Mesodermal cell (in vitro differentiated cells): Measurements from ENCODE around the gene IFT22.
A peak's percentile ranks its signal among the peaks of the same experiment; 100 is the strongest.

Experiments used
- H3K27ac ChIP-seq: 2 replicates; pipeline ENCODE4 v1.7.0; 2013; ENCODE audit warnings: mild to moderate bottlenecking, low read depth, low read length, moderate library complexity; ENCODE audit not compliant: severe bottlenecking
- H3K36me3 ChIP-seq: 2 replicates; pipeline ENCODE4 v1.7.1; 2013; ENCODE audit warnings: mild to moderate bottlenecking, low read length, moderate library complexity; ENCODE audit not compliant: control insufficient read depth, insufficient read depth
- H3K4me1 ChIP-seq: one replicate; pipeline ENCODE4 v1.7.1; 2013; ENCODE audit warnings: mild to moderate bottlenecking, low read length; ENCODE audit not compliant: insufficient read depth, control insufficient read depth, poor library complexity, severe bottlenecking
- H3K4me3 ChIP-seq: 2 replicates; pipeline ENCODE4 v1.7.0; 2013; ENCODE audit warnings: low read length, control low read depth, mild to moderate bottlenecking; ENCODE audit not compliant: insufficient read depth, poor library complexity, severe bottlenecking; ENCODE audit errors: extremely low read depth
- H3K9me3 ChIP-seq: 2 replicates; pipeline ENCODE4 v1.7.1; 2013; ENCODE audit warnings: mild to moderate bottlenecking, low read length, moderate library complexity; ENCODE audit not compliant: control insufficient read depth
- WGBS, 2 experiments: methylation state at CpG; one replicate each; pipeline ENCODE4 v1.1.5; 2013; ENCODE audit warnings: missing lambda C conversion rate in 2 of 2; ENCODE audit not compliant: insufficient coverage in 2 of 2; 5-methylcytosine and 5-hydroxymethylcytosine counted together

The IFT22 gene

GRCh38 chr7:101315336-101315735 is 6.3 kb downstream of the IFT22 start:
- Histone ChIP-seq H3K9me3 (peaks cover 15% of the 10 kb centered on the region), H3K4me3 (no peak overlapping the region), H3K36me3 (peaks cover 71% of the 10 kb centered on the region), H3K27ac (no peak overlapping the region), H3K4me1 (no peaks in the 10 kb centered on the region)
- WGBS, 2 experiments = no CpG with 5 or more reads among the region's 1 CpG

GRCh38 chr7:101308245-101309085 is 13.1 kb downstream of the IFT22 start:
- H3K27ac ChIP-seq = peak overlapping the region; percentile 23

GRCh38 chr7:101306307-101306706 is 15.3 kb downstream of the IFT22 start:
- Histone ChIP-seq H3K36me3 (peaks cover 13% of the 10 kb centered on the region), H3K9me3 (peaks cover 11% of the 10 kb centered on the region), H3K4me1 (no peaks in the 10 kb centered on the region), H3K4me3 (no peak overlapping the region), H3K27ac (no peak overlapping the region)
- WGBS, 2 experiments = 98 to 99% methylated on average over 8 to 9 of the region's 9 CpGs

More at GRCh38 chr7:101308245-101309085, 13.1 kb downstream of the IFT22 start:
- H3K4me1 ChIP-seq = no peaks in the 10 kb centered on the region
- H3K36me3 ChIP-seq = peaks cover 29% of the 10 kb centered on the region
- H3K4me3 ChIP-seq = peak overlapping the region; percentile 61
- peaks cover 18% of the 10 kb centered on the region for H3K9me3 ChIP-seq
- 1 to 2% methylated on average over 43 to 51 of the region's 62 CpGs for WGBS, 2 experiments

GRCh38 chr7:101303102-101303701 is 18.4 kb downstream of the IFT22 start:
- H3K4me3 ChIP-seq = no peak overlapping the region
- H3K27ac ChIP-seq = no peak overlapping the region
- no peaks in the 10 kb centered on the region for H3K4me1 ChIP-seq
- 70 to 77% methylated on average over 33 to 40 of the region's 40 CpGs for WGBS, 2 experiments
- peaks cover 9% of the 10 kb centered on the region for H3K9me3 ChIP-seq
- no peaks in the 10 kb centered on the region for H3K36me3 ChIP-seq

GRCh38 chr7:101302641-101303101 is 18.9 kb downstream of the IFT22 start:
- H3K4me3 ChIP-seq = peak overlapping the region; percentile 11
- H3K9me3 ChIP-seq = peaks cover 9% of the 10 kb centered on the region
- no peaks in the 10 kb centered on the region for H3K36me3 ChIP-seq
- no peaks in the 10 kb centered on the region for H3K4me1 ChIP-seq
- H3K27ac ChIP-seq = no peak overlapping the region
- WGBS, 2 experiments = 65 to 72% methylated on average over 33 to 37 of the region's 37 CpGs

GRCh38 chr7:101300465-101301376 is 20.9 kb downstream of the IFT22 start:
- no peak overlapping the region for H3K27ac ChIP-seq
- WGBS, 2 experiments = 49 to 51% methylated on average over 13 of the region's 16 CpGs

GRCh38 chr7:101299511-101300464 is 21.8 kb downstream of the IFT22 start:
- Histone ChIP-seq H3K36me3 (no peaks in the 10 kb centered on the region), H3K27ac (no peak overlapping the region), H3K4me3 (peak overlapping the region; percentile 33), H3K4me1 (no peaks in the 10 kb centered on the region), H3K9me3 (peaks cover 9% of the 10 kb centered on the region)
- WGBS, 2 experiments = 4 to 5% methylated on average over 57 to 68 of the region's 72 CpGs

More at GRCh38 chr7:101300465-101301376, 20.9 kb downstream of the IFT22 start:
- Histone ChIP-seq H3K9me3 (peaks cover 9% of the 10 kb centered on the region), H3K36me3 (no peaks in the 10 kb centered on the region), H3K4me3 (no peak overlapping the region), H3K4me1 (no peaks in the 10 kb centered on the region)

- H3K9me3 ChIP-seq = no peaks in the 10 kb centered on the region
- WGBS, 2 experiments = 56 to 72% methylated on average over 6 to 8 of the region's 8 CpGs
- no peak overlapping the region for H3K27ac ChIP-seq
- H3K36me3 ChIP-seq = no peaks in the 10 kb centered on the region
- no peaks in the 10 kb centered on the region for H3K4me1 ChIP-seq
- no peak overlapping the region for H3K4me3 ChIP-seq
These were observed 26.8 kb downstream of the IFT22 start for GRCh38 chr7:101294832-101295121.

GRCh38 chr7:101294039-101294831 is 27.4 kb downstream of the IFT22 start:
- no peaks in the 10 kb centered on the region for H3K36me3 ChIP-seq
- no peak overlapping the region for H3K27ac ChIP-seq
- no peaks in the 10 kb centered on the region for H3K9me3 ChIP-seq
- 24 to 31% methylated on average over 9 of the region's 12 CpGs for WGBS, 2 experiments
- H3K4me1 ChIP-seq = no peaks in the 10 kb centered on the region
- no peak overlapping the region for H3K4me3 ChIP-seq
